ENCODE measurements around the gene TNS1. TPM values are rescaled to one million over a fixed set of nuclear protein-coding genes. Genes with fewer than 3 reads are reported as not detected.

The TNS1 gene
- total and polyA plus RNA-seq, 2 experiments from 2014 or later = 16.2 to 27.6 TPM

GRCh38 chr2:217795067-217795466, 207.7 kb downstream of the TNS1 start:
- no peaks in the 10 kb centered on the region for H3K9me2 ChIP-seq (replicated peaks; ENCODE audit: insufficient read depth)
- H3K79me2 ChIP-seq = no peaks in the 10 kb centered on the region
- H3K27ac ChIP-seq = no peak overlapping the region
- no peaks in the 10 kb centered on the region for H4K20me1 ChIP-seq (ENCODE audit: insufficient read depth, poor library complexity, severe bottlenecking)
- no peak overlapping the region for H2AFZ ChIP-seq
- no peak for DNase-seq (ENCODE audit: low spot score)
- H3K4me2 ChIP-seq = no peak overlapping the region
- no peak for TF ChIP-seq CTCF (IDR thresholded peaks at IDR 0.05; ENCODE audit: poor library complexity)
- no peak for TF ChIP-seq EZH2 (IDR thresholded peaks at IDR 0.05; ENCODE audit: borderline replicate concordance)
- no peak for TF ChIP-seq EZH2phosphoT487 (IDR thresholded peaks at IDR 0.05; ENCODE audit: low read depth, severe bottlenecking, unreplicated experiment)
- H3K36me3 ChIP-seq (replicated peaks; ENCODE audit: insufficient read depth, low read depth) = no peaks in the 10 kb centered on the region
- no peaks in the 10 kb centered on the region for H3K9me3 ChIP-seq (ENCODE audit: low read depth)
- H3K4me3 ChIP-seq = no peak overlapping the region
- no peaks in the 10 kb centered on the region for H3K4me1 ChIP-seq (ENCODE audit: insufficient read depth)
- 90% methylated on average over 5 of the region's 5 CpGs for WGBS (ENCODE audit: low lambda C conversion rate, missing lambda C conversion rate)
- H3K27me3 ChIP-seq = no peaks in the 10 kb centered on the region

GRCh38 chr2:217794133-217794986, 208.4 kb downstream of the TNS1 start:
- Histone ChIP-seq H3K9me3 (ENCODE audit: low read depth) (no peaks in the 10 kb centered on the region), H2AFZ (no peak overlapping the region), H3K9me2 (replicated peaks; ENCODE audit: insufficient read depth) (no peaks in the 10 kb centered on the region), H3K79me2 (no peaks in the 10 kb centered on the region), H4K20me1 (ENCODE audit: insufficient read depth, poor library complexity, severe bottlenecking) (no peaks in the 10 kb centered on the region), H3K36me3 (replicated peaks; ENCODE audit: insufficient read depth, low read depth) (no peaks in the 10 kb centered on the region), H3K27ac (no peak overlapping the region), H3K4me3 (no peak overlapping the region), H3K27me3 (no peaks in the 10 kb centered on the region), H3K4me1 (ENCODE audit: insufficient read depth) (no peaks in the 10 kb centered on the region), H3K4me2 (no peak overlapping the region)
- no peak for TF ChIP-seq CTCF (IDR thresholded peaks at IDR 0.05; ENCODE audit: poor library complexity)
- TF ChIP-seq EZH2phosphoT487 (IDR thresholded peaks at IDR 0.05; ENCODE audit: low read depth, severe bottlenecking, unreplicated experiment) = no peak
- no peak for TF ChIP-seq EZH2 (IDR thresholded peaks at IDR 0.05; ENCODE audit: borderline replicate concordance)
- no peak for DNase-seq (ENCODE audit: low spot score)
- WGBS (ENCODE audit: low lambda C conversion rate, missing lambda C conversion rate) = 81% methylated on average over 13 of the region's 13 CpGs

GRCh38 chr2:217793566-217794132, 209.1 kb downstream of the TNS1 start:
- DNase-seq (ENCODE audit: low spot score) = no peak
- Histone ChIP-seq H3K27me3 (no peaks in the 10 kb centered on the region), H3K27ac (no peak overlapping the region), H3K4me2 (no peak overlapping the region), H3K9me3 (ENCODE audit: low read depth) (no peaks in the 10 kb centered on the region), H2AFZ (no peak overlapping the region), H3K9me2 (replicated peaks; ENCODE audit: insufficient read depth) (no peaks in the 10 kb centered on the region), H3K4me1 (ENCODE audit: insufficient read depth) (no peaks in the 10 kb centered on the region), H3K36me3 (replicated peaks; ENCODE audit: insufficient read depth, low read depth) (no peaks in the 10 kb centered on the region), H4K20me1 (ENCODE audit: insufficient read depth, poor library complexity, severe bottlenecking) (no peaks in the 10 kb centered on the region), H3K4me3 (no peak overlapping the region), H3K79me2 (no peaks in the 10 kb centered on the region)
- 84% methylated on average over 8 of the region's 8 CpGs for WGBS (ENCODE audit: low lambda C conversion rate, missing lambda C conversion rate)
- TF ChIP-seq EZH2phosphoT487 (IDR thresholded peaks at IDR 0.05; ENCODE audit: low read depth, severe bottlenecking, unreplicated experiment) (no peak), EZH2 (IDR thresholded peaks at IDR 0.05; ENCODE audit: borderline replicate concordance) (no peak), CTCF (IDR thresholded peaks at IDR 0.05; ENCODE audit: poor library complexity) (no peak)

Measured in hepatocyte (in vitro differentiated cells).